GM19099 (cell line): ENCODE measurements around the gene HIVEP2.

Source experiments
- POLR2A ChIP-seq: IDR thresholded peaks from 3 replicates; pipeline ENCODE4 v1.6.1; 2011; ENCODE audit warnings: low read depth; ENCODE audit not compliant: insufficient read length; ENCODE audit errors: extremely low read depth

Gene HIVEP2

DNA sequence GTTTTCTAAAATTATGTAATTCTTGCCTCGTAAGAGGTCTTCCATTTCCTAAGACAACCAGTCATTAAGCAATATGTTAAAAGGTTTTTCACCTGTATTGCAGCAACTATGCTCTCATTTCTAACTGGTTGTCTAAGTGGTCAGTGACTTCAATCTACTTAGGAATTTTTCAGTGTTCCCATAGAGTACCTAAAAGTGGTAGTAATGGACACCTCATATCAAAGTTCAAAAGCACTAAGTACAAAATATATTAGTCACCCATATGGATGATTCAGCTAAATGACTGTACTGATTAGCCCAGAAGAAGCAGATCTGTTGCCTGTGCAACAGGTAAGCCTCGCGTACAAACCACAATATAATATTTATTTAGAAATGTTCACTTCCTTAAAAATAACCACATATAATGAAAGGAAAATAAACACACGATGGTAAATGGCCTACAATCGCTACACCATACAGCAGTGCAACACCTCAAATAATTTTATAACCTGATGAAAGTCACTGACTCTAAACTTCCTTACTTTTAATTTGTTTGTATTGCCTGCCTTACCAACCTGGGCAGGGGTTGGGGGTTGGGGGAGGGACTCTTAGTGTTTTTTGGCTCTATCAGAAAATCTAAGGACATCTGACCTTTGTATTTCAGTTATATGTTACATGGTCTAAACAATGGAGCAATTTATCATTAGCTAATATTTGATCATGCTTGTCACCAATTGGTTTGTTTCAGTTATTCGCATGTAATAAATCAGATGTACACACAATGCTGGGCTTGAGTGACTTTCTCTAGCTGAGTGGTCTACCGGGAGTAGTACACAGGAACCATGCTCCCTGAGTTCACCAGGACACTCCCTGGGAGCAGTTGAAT, 105.9 kb downstream of the HIVEP2 start:
- TF ChIP-seq POLR2A = no peak

DNA sequence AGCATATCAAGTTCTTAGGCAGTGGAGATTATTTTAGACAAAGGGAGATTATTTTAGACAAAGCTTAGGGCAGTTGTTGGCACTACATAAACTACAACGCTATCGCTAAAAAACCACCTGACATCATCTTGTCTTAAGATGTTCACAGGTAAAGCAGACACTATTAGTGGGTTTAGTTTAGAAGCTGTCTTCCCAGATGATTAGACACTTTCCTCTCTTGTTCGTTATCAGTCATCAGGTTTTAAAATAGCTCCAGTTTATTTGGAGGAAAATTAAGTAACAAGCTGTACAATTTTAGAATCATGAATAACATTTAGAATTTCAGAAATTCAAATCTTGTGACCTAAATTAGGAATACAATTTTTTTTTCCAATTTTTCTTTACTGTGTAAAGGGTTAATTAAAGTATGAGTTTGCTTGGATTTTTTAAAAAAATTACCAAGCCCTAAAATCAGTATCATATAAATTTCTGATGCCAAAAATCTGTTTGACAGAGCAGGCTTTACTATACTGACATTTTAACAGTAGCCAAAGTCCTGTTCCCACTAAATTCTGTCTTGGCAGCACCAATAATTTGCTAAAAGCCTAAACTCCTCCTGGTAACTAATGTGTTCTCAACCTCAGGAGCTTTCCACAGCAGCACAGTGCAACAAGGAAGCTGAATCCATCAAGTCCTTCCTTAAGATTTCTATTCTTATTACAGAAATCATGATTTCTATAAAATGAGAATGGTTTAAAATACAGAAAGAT, 109.0 kb downstream of the HIVEP2 start:
- no peak for TF ChIP-seq POLR2A

DNA sequence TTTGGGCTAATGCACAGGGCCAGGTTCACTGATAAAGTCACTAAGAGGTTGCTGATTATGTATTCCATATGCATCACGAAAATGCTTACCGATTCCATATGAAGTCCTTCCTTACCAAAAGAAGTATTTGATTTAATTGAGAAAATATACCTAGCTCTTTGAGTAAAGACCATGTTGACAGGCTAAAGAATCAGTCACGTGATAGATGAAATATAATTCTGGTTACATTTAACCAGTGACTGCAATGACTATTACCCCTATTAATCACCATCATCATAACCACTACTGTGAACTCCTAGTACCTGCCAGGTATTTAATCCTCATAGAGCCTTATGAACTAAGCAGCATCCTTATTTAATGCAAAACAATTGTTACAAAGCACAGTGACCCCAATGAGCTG, 110.1 kb downstream of the HIVEP2 start:
- TF ChIP-seq POLR2A = no peak

DNA sequence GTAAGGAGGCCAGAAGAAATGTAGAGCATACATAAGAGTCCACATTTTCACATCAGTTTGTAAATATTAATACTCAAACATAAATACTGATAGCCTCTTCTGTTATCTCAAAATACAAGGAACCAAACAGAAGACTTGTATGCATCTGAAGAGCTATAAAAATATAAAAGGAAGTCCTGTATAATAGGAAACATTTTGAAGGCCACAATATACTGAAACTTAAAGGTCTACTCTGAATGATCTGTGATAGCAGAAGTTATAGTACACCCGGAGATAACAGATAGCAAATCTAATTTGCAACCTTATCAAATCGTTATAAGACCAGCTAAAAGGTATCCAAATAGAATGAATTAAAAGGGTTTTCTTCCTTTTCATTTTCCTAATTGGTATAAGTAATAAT, 111.2 kb downstream of the HIVEP2 start:
- TF ChIP-seq POLR2A = no peak

DNA sequence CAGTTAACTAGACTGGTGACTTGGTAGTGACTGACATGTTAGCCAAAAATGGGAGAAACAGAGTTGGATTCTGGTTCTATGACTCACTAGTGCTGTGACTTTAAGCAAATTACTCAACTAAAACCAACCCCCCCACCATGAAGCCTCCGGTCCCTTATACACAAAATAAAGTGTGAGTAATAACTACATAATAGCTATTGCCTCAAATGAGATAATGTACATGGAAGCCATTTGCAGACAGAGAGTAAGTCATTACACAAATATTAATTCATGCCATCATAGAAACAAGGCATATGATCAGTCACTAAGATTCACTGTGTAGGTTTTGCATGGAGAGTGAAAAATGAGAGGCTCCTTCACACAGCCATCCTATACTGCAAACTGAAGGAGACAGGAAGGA, 111.9 kb downstream of the HIVEP2 start:
- TF ChIP-seq POLR2A = no peak

DNA sequence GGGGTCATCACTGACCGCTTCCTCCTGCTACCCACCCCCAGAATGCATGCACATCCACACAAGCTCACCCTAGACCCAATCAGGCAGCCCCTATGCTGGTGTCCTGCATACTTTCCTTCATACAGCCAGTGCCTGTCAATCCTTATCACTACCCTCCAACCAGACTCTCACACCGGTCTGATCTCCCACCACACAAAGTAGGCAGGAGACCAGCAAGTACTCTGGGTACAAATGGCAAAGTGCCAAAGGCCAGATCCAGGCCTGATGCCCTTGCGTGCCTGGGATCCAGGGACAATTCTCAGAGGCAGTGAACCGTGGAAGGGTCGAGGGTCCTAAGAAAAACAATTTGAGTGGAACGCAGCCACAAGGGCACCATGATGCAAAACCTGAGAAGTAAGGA, 114.2 kb downstream of the HIVEP2 start:
- no peak for TF ChIP-seq POLR2A

DNA sequence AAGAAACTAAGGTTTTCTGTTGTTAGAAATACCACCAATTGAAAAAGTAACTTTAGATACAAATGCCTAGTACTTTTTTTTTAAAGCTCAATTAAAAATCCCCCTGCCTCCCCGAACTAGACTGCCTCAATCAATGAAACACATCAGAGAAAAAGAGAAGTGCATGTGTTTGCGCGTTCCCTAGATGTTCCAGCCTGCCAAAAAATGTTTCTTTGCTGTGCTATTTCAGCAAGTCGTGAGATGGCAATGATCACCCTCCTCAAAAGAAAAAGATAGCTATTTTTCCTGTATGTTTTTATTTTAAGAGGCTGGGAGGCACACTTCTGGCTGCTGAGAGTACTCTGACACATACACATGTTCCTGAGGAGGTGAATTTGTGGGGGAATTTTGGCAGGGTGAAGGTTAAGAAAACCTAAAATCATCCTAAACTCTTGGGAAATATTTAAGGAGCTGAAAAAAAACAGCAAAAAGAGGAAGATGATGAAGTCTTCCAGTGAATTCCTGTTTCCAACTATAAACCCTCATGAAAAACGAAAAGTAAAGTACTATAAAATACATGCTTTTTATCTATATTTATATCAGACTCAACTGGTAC, 114.8 kb downstream of the HIVEP2 start:
- TF ChIP-seq POLR2A = no peak

DNA sequence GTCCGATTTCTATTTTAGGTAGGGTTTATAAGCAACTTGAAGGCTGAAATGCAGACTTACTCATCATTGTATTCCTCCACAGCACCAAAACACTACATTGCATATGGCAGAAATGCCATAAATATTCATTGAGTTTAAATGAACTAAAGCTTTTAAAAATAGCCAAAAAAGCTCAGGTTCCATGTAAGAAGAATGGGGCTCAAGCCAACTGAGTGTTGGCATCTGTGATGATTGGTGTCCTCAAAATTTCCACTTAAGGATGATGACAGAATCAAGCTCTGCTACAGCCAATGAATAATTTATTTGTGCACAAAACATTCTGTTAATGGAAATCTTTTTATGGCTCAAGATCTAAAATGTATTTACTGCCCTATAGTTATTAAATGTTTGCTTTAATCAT, 115.4 kb downstream of the HIVEP2 start:
- no peak for TF ChIP-seq POLR2A

DNA sequence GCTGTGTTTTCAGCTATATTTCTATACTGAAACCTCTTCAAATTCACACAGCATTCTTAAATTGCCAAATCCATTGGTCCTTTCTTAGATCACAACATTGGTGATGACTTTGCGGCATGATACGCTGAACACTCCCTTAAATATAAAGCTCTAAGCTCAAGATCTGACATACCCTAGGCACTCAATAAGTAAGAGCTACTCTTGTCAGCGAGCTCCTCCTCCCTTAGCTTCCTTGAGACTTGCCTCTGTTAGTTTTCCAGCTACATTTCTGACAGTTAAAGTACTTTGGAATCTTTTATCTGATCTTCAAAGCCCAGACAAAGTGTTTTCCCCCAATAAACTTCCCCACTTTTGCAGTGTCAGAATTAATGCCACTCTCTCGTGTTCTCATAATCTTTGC, 117.0 kb downstream of the HIVEP2 start:
- TF ChIP-seq POLR2A = no peak

DNA sequence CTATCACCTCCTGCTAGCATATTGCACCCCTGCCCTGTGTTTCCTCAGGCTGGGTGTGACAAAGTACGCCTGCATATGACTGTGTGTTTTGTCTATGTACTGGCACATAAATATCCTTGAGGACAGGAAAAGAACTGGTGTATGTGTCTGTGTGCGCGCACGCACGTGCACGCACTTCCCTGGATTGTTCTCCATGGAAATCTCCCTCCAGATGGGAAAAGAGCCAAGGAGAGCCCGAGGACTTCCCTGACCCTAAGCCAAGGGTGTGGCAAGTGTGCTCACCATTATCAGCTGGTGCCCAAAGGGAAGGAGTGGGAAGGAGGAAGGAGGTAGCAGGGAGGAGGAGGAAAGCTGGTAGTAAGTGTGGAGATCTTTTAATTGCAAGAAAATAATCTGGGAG, 117.6 kb downstream of the HIVEP2 start:
- TF ChIP-seq POLR2A = no peak

DNA sequence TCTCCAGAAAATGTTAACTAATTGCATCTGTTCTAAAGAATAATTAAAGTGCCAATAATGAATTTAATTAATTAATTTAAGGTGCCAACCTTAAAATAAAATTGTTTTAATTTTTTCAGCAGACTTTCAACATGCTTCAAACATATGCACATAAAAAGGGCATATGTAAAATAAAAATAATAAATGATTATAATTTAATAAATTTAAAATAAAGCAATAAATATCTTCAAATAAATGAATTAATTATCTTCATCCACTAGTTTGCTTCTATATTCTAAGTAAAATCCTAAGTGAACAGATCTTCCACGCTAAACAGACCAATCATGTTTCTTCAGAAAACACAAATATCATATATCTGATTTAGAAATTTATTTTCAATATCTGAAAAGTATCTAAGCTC, 119.2 kb downstream of the HIVEP2 start:
- no peak for TF ChIP-seq POLR2A

DNA sequence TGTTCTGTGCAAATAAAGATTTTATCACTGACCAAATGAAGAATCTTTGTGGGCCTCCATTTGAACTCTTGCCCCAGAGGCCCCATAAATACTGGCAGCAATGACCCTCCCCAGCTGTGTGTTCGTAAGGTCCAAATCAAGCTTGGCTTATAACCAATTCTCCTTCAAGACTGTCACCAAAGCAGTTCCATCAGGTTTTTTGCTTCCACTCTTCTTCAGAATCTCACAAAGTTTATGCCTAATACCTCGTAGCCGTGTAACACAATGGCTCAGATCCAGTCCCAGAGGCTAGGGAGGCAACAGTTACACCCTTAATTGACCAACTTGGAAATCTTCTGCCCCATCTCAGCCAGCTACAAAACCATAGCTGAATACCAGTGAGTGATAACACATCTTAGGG, 120.5 kb downstream of the HIVEP2 start:
- no peak for TF ChIP-seq POLR2A

DNA sequence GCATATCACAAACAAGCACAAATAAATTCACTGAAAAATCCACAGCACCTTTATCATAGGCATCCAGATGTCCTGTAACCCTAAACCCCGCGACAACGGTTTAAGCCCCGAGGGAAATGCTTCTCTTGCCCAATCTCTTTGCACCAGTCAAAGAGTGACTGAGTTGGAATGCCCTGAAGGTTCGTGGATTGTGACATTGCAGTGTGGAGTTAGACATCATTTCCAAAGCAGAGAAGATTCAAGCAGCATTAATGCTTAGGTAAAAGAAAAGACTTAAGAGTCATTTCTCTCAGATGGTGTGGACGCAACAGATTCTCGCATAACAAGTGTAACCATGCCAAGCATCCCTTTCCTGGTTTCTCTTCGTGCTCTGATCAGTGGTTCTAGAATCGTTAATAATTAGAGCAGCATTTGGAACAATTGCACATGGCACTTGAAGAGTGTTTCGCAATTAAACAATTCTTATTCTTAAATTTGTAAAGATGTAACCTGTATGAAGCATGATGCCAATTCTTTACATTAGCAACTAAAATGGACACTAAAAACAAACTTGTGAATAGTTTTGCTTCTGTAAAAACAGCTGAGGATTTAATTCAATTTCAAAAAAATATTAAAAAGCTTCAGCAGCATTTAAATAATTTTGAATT, 121.6 kb downstream of the HIVEP2 start:
- TF ChIP-seq POLR2A = no peak

DNA sequence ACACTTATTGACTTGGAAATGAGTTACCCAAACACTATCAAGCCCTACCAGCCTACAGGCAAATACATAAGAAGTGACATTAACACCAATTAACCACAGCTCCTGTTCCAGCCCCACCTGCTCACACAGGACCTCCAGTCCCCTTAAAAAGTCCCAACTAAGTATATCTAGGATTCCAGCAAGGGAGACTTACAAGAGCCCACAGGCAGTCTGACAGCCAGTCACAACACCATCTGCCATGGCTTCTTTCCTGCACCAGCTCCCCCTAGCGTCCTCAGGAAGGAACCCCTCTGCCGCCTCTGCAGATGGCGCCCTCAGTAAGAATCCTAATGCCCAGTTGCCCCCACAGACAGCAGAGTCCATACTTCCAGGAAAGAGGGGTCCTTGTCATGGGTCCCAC, 122.1 kb downstream of the HIVEP2 start:
- TF ChIP-seq POLR2A = no peak

DNA sequence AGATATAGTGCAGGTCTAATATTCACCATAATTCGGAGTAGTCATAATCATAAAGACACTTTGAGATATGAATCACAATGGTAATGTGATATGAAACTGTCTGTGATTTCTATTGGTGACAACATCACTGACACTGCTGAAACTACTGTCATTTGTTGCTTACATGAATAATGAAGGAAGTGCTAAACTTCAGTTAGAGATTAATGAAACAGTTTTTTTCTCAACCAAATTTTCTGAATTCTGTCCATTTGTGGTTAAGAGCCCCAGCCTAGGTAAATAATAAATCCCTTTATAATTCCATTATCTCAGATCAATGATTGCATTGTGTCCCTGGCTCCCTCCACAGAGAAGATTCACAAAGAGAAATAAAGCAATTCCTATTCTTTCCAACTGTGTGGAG, 122.6 kb downstream of the HIVEP2 start:
- no peak for TF ChIP-seq POLR2A
